ENCODE data around the gene TRMT61A. TPM values are rescaled to one million over a fixed set of nuclear protein-coding genes. Genes with fewer than 3 reads are reported as not detected.
"Not testable (repeated sequence)": the region's sequence is repeated elsewhere in the genome, so short reads cannot be mapped to it uniquely, and the experiment has no call there.

Gene TRMT61A
- total RNA-seq, 2 donors from 2014 or later, result 10.0 to 17.8 TPM

GRCh38 chr14:103509864-103510723 lies 18.9 kb upstream of the TRMT61A start:
- intact Hi-C loops (cut with DNase I), result no loop called here
- Histone ChIP-seq H3K27ac (no peak overlapping the region), H3K9ac (ENCODE audit: low read depth in 2 of 2, low read length in 2 of 2) (no peak overlapping the region), H3K27me3 (no peaks in the 10 kb centered on the region), H3K36me3 (peaks cover 7% of the 10 kb centered on the region), H3K4me1 (peaks cover 8% of the 10 kb centered on the region), H3K4me3 (no peak overlapping the region), H3K9me3 (no peaks in the 10 kb centered on the region)
- TF ChIP-seq CTCF (IDR thresholded peaks at IDR 0.05), result no peak
- DNase-seq, result no peak

- no peaks in the 10 kb centered on the region for H3K36me3 ChIP-seq
These were observed 18.0 kb upstream of the TRMT61A start for GRCh38 chr14:103510724-103511693.

GRCh38 chr14:103512180-103512579 lies 16.8 kb upstream of the TRMT61A start:
- peak overlapping the region in 1 of 2 donors; percentile 56 for H3K9ac ChIP-seq (ENCODE audit: low read depth in 2 of 2, low read length in 2 of 2)
- DNase-seq; intact Hi-C loops (cut with DNase I): not testable (repeated sequence)

More at GRCh38 chr14:103510724-103511693, 18.0 kb upstream of the TRMT61A start:
- no peaks in the 10 kb centered on the region for H3K9me3 ChIP-seq
- H3K9ac ChIP-seq (ENCODE audit: low read depth in 2 of 2, low read length in 2 of 2), result no peak overlapping the region
- H3K27me3 ChIP-seq, result no peaks in the 10 kb centered on the region
- TF ChIP-seq CTCF (IDR thresholded peaks at IDR 0.05), result no peak
- no peak overlapping the region for H3K4me3 ChIP-seq
- intact Hi-C loops (cut with DNase I), result no loop called here
- no peak overlapping the region for H3K27ac ChIP-seq
- DNase-seq, result no peak
- H3K4me1 ChIP-seq, result peaks cover 8% of the 10 kb centered on the region

GRCh38 chr14:103512701-103513611 lies 16.0 kb upstream of the TRMT61A start:
- Histone ChIP-seq H3K27ac (peak overlapping the region; percentile 45), H3K4me3 (no peak overlapping the region), H3K27me3 (no peaks in the 10 kb centered on the region), H3K9me3 (no peaks in the 10 kb centered on the region), H3K4me1 (peaks cover 8% of the 10 kb centered on the region), H3K36me3 (no peaks in the 10 kb centered on the region), H3K9ac (ENCODE audit: low read depth in 2 of 2, low read length in 2 of 2) (peak overlapping the region in 1 of 2 donors; percentile 56)
- no peak for TF ChIP-seq CTCF (IDR thresholded peaks at IDR 0.05)
- DNase-seq, result peak; percentile 68
- intact Hi-C loops (cut with DNase I), result no loop called here

More at GRCh38 chr14:103512180-103512579, 16.8 kb upstream of the TRMT61A start:
- H3K36me3 ChIP-seq, H3K4me3 ChIP-seq, H3K27me3 ChIP-seq, H3K9me3 ChIP-seq, H3K4me1 ChIP-seq: not testable (repeated sequence)
- H3K27ac ChIP-seq, result peak overlapping the region; percentile 45

GRCh38 chr14:103514596-103515421 lies 14.2 kb upstream of the TRMT61A start:
- H3K27ac ChIP-seq, result no peak overlapping the region
- H3K27me3 ChIP-seq, result no peaks in the 10 kb centered on the region
- H3K36me3 ChIP-seq, result no peaks in the 10 kb centered on the region
- no peak overlapping the region for H3K9ac ChIP-seq (ENCODE audit: low read depth in 2 of 2, low read length in 2 of 2)
- DNase-seq, result no peak
- no peaks in the 10 kb centered on the region for H3K9me3 ChIP-seq
- intact Hi-C loops (cut with DNase I), result no loop called here
- peaks cover 15% of the 10 kb centered on the region for H3K4me1 ChIP-seq
- no peak overlapping the region for H3K4me3 ChIP-seq
- no peak for TF ChIP-seq CTCF (IDR thresholded peaks at IDR 0.05)

Measured in colonic mucosa (tissue), 4 donors.